Measurements from ENCODE around the gene SGPP2. TPM values are rescaled to one million over a fixed set of nuclear protein-coding genes. Genes with fewer than 3 reads are reported as not detected.

SGPP2 gene
- total and polyA plus RNA-seq, 2 of the 4 experiments (the other 2 are of a cell fraction), result not detected

DNA sequence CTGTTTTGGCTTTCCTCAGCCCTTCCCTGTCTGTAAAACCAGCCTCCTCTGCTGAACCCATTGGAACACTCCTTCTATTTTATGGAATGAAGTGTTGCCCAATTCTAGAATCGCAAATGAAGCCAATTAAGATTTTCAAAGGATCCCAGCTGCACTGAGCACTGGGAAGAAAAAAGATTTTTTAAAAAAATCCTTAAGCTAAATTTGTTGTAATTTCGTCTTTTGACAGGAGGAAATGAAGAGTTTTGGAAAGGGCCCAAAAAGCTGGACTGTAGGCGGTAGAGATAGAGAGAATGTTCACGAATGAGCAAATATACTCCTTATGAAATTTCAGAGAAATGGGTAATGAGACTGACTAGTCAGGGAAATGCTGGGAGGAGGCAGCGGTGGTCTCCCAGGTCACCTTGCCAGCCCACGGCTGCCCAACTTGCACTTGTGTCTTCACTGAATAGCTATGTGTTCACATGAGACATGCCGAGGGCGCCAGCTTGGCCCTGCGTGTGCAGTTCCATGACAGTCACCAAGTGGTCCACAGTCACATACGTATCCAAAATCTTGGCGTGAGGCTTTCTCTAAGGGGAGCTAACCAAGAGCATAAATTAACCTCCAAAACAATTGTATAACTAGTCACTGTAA lies 69.9 kb downstream of the SGPP2 start:
- Histone ChIP-seq H2AK5ac (ENCODE audit: low read depth, low read length) (no peak overlapping the region), H3K4ac (ENCODE audit: low read depth, low read length) (no peak overlapping the region), H3K4me1 (ENCODE audit: control insufficient read depth, insufficient read depth, low read length) (no peaks in the 10 kb centered on the region), H3K27ac (ENCODE audit: insufficient read depth, low read length) (no peak overlapping the region), H4K8ac (ENCODE audit: low read depth in 2 of 2, low read length in 2 of 2) (no peak overlapping the region), H2BK20ac (ENCODE audit: low read depth, low read length) (no peak overlapping the region), H3K23ac (ENCODE audit: low read depth, low read length) (no peak overlapping the region), H3K18ac (ENCODE audit: low read depth, low read length) (no peak overlapping the region), H3K36me3 (ENCODE audit: control insufficient read depth, insufficient read depth, low read length) (no peaks in the 10 kb centered on the region), H3K79me1 (ENCODE audit: low read depth in 1 of 2, low read length in 2 of 2) (no peaks in the 10 kb centered on the region), H4K20me1 (ENCODE audit: insufficient read depth, low read length) (no peaks in the 10 kb centered on the region), H3K27me3 (ENCODE audit: control insufficient read depth, insufficient read depth, low read length) (no peaks in the 10 kb centered on the region), H3K4me3 (ENCODE audit: insufficient read depth, low read depth, low read length) (no peak overlapping the region), H2BK5ac (ENCODE audit: low read depth, low read length, poor library complexity, severe bottlenecking) (no peak overlapping the region), H3K14ac (replicated peaks; ENCODE audit: low read depth, low read length) (no peak overlapping the region), H2AK9ac (replicated peaks; ENCODE audit: low read depth, low read length, poor library complexity) (no peak overlapping the region), H3K9me1 (ENCODE audit: insufficient read depth, low read length) (no peaks in the 10 kb centered on the region), H3K9me3 (ENCODE audit: control insufficient read depth, insufficient read depth, low read length) (no peaks in the 10 kb centered on the region; the same call in 1 of the 2 replicates), H3K4me2 (ENCODE audit: low read depth, low read length) (no peak overlapping the region), H2BK15ac (ENCODE audit: low read depth, low read length) (no peak overlapping the region), H4K91ac (ENCODE audit: insufficient read depth, low read depth, low read length) (no peak overlapping the region), H3K9ac (ENCODE audit: low read depth, low read length) (no peak overlapping the region), H2BK120ac (ENCODE audit: low read depth, low read length) (no peak overlapping the region), H4K5ac (ENCODE audit: low read depth, low read length) (no peak overlapping the region), H2AFZ (replicated peaks; ENCODE audit: low read length, poor library complexity) (no peak overlapping the region), H3K56ac (ENCODE audit: extremely low read depth, insufficient read depth, low read length) (no peak overlapping the region)
- intact Hi-C loops (cut with micrococcal nuclease) (no loop called here), dilution Hi-C loops (cut with HindIII; ENCODE audit: low sequenced_read_pairs, unreplicated experiment) (no loop called here), in situ Hi-C loops (cut with MboI; ENCODE audit: low sequenced_read_pairs) (no loop called here)
- TF ChIP-seq BHLHE40 (IDR thresholded peaks at IDR 0.05; ENCODE audit: low read depth, low read length) (no peak), CEBPB (IDR thresholded peaks at IDR 0.05; ENCODE audit: low read depth, low read length) (no peak), NFE2L2 (IDR thresholded peaks at IDR 0.05; ENCODE audit: low read depth, low read length) (no peak), MXI1 (IDR thresholded peaks at IDR 0.05; ENCODE audit: borderline replicate concordance, low read depth, low read length) (no peak)
- no peak for ATAC-seq (ENCODE audit: low read depth)
- BruUV-seq (replicated peaks), result no TSS peak
- ChIA-PET POLR2A (ENCODE audit: unreplicated experiment) (no interaction called here), CTCF (no interaction called here)
- DNase-seq, result no peak
- 55% methylated on average over 6 of the region's 11 CpGs; no CpG with 5 or more reads in 1 of the 2 experiments for WGBS, 2 experiments (ENCODE audit: extremely low coverage in 2 of 2, insufficient read length in 1 of 2)

Data from IMR-90 (cell line).